Lower leg skin (tissue), 3 donors: ENCODE measurements around the gene DGKQ.

Experiments
- CTCF ChIP-seq, 3 donors: fragments of 450-650 bp; IDR thresholded peaks; one replicate each; pipeline ENCODE4 v1.5.1; 2016; ENCODE audit warnings: antibody characterized with exemption in 3 of 3, mild to moderate bottlenecking in 3 of 3, moderate library complexity in 2 of 3
- POLR2A ChIP-seq, 2 donors: fragments of 450-650 bp; IDR thresholded peaks; one replicate each; pipeline ENCODE4 v1.6.1; 2016 to 2017; ENCODE audit warnings: antibody characterized with exemption in 2 of 2, mild to moderate bottlenecking in 1 of 2, moderate library complexity in 1 of 2

DNA sequence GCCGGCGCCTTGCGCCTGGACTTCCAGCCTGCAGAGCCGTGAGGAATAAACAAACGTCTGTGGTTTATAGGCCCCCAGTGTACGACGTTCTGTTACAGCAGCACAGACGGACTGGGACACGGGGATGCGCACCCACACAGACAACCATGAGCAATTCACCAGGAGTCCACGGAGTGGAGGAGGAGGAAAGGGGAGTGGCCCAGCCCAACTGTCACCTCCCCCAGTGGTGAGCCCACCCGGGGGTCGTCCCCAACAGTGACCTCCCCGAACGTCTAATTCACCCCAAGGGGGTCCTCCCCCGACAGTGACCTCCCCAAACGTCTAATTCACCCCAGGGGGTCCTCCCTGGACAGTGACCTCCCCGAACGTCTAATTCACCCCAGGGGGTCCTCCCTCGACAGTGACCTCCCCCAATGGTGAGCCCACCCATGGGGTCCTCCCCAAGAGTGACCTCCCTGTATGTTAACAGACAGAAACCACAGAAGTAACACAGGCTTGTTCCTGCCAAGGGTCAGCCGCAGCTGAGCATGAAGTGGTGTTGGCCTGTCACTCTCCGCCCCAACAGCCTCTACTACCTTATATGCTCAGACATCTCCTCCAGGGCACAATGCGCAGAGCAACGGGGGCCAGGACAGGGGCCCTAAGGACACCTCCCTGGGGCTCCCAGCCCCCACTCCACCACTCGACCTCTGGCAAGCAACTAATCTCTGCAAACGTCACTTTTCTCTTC lies 47.4 kb downstream of the DGKQ start:
- TF ChIP-seq POLR2A (IDR thresholded peaks at IDR 0.05) (no peak), CTCF (IDR thresholded peaks at IDR 0.05) (no peak)
